OCI-LY3 (cell line): ENCODE results near the gene SMG7.

Source experiments
- H2AFZ ChIP-seq: fragments of 200-600, 300-600 bp; shearing (Covaris generic); 2 replicates; pipeline ENCODE4 v1.6.0; 2014; ENCODE audit warnings: antibody characterized with exemption, low read depth, low read length
- H3K27ac ChIP-seq: fragments of 200-600, 300-600 bp; sonication (generic); 2 replicates; pipeline ENCODE4 v1.5.1; 2014; ENCODE audit warnings: mild to moderate bottlenecking, low read length, moderate library complexity, mixed read lengths
- H3K27me3 ChIP-seq: fragments of 200-600, 300-600 bp; sonication (generic); 2 replicates; pipeline ENCODE4 v1.6.1; 2014; ENCODE audit warnings: low read depth, low read length, mixed read lengths
- H3K36me3 ChIP-seq: fragments of 200-600, 300-600 bp; sonication (generic); replicated peaks from 2 replicates; pipeline ENCODE3; 2014; ENCODE audit warnings: low read depth, low read length, mixed read lengths
- H3K4me1 ChIP-seq: fragments of 300-600, 200-600 bp; sonication (generic); 2 replicates; pipeline ENCODE4 v1.6.1; 2014; ENCODE audit warnings: low read length, mixed read lengths
- H3K4me2 ChIP-seq: fragments of 200-600, 300-600 bp; sonication (generic); 2 replicates; pipeline ENCODE4 v1.6.1; 2014; ENCODE audit warnings: low read length, mixed read lengths
- H3K4me3 ChIP-seq: fragments of 300-600, 200-600 bp; sonication (generic); 2 replicates; pipeline ENCODE4 v1.5.1; 2014; ENCODE audit warnings: antibody characterized with exemption, mild to moderate bottlenecking, low read length, moderate library complexity
- H3K79me2 ChIP-seq: fragments of 300-600, 200-600 bp; shearing (Covaris generic); 2 replicates; pipeline ENCODE4 v1.6.1; 2014; ENCODE audit warnings: mild to moderate bottlenecking, low read length, mixed read lengths
- H3K9ac ChIP-seq: fragments of 300-600, 200-600 bp; shearing (Covaris generic); 2 replicates; pipeline ENCODE4 v1.6.0; 2014; ENCODE audit warnings: mild to moderate bottlenecking, low read length, moderate library complexity
- H3K9me3 ChIP-seq: fragments of 200-600, 300-600 bp; shearing (Covaris generic); 2 replicates; pipeline ENCODE4 v1.6.1; 2014; ENCODE audit warnings: low read length, mixed read lengths; ENCODE audit not compliant: insufficient read depth
- H4K20me1 ChIP-seq: fragments of 200-600, 300-600 bp; sonication (generic); 2 replicates; pipeline ENCODE4 v1.6.1; 2016; ENCODE audit warnings: low read length, mixed read lengths; ENCODE audit not compliant: insufficient read depth
- CTCF ChIP-seq: fragments of 200-600, 300-600 bp; sonication (generic); IDR thresholded peaks from 2 replicates; pipeline ENCODE4 v1.5.1; 2014; ENCODE audit warnings: antibody characterized with exemption, low read length, low read depth
- EZH2phosphoT487 ChIP-seq: fragments of 200-600 bp; shearing (Covaris generic); IDR thresholded peaks from 2 replicates; pipeline ENCODE4 v1.6.1; 2018; ENCODE audit warnings: antibody characterized with exemption, mixed run types, low read depth

Gene SMG7

GRCh38 chr1:183506561-183506960 lies 34.3 kb downstream of the SMG7 start:
- Histone ChIP-seq H3K27ac (no peak overlapping the region), H3K4me2 (no peak overlapping the region), H3K9me3 (no peaks in the 10 kb centered on the region), H3K79me2 (peaks cover 78% of the 10 kb centered on the region), H3K9ac (no peak overlapping the region), H4K20me1 (peaks cover 55% of the 10 kb centered on the region), H3K36me3 (no peaks in the 10 kb centered on the region), H3K4me1 (no peaks in the 10 kb centered on the region), H2AFZ (no peak overlapping the region), H3K27me3 (no peaks in the 10 kb centered on the region), H3K4me3 (no peak overlapping the region)
- TF ChIP-seq CTCF (no peak), EZH2phosphoT487 (no peak)

- H3K79me2 ChIP-seq: peaks cover 74% of the 10 kb centered on the region
- no peaks in the 10 kb centered on the region for H3K9me3 ChIP-seq
- no peak overlapping the region for H3K9ac ChIP-seq
- peaks cover 40% of the 10 kb centered on the region for H4K20me1 ChIP-seq
- H3K4me1 ChIP-seq: no peaks in the 10 kb centered on the region
- H3K4me3 ChIP-seq: no peak overlapping the region
- no peak overlapping the region for H2AFZ ChIP-seq
- no peaks in the 10 kb centered on the region for H3K27me3 ChIP-seq
- TF ChIP-seq EZH2phosphoT487 (no peak), CTCF (no peak)
- H3K4me2 ChIP-seq: no peak overlapping the region
- no peaks in the 10 kb centered on the region for H3K36me3 ChIP-seq
- H3K27ac ChIP-seq: no peak overlapping the region
Measured at GRCh38 chr1:183508694-183509093, 36.4 kb downstream of the SMG7 start.

GRCh38 chr1:183512450-183512849 lies 40.2 kb downstream of the SMG7 start:
- H3K4me1 ChIP-seq: no peaks in the 10 kb centered on the region
- no peaks in the 10 kb centered on the region for H3K27me3 ChIP-seq
- no peak overlapping the region for H3K4me3 ChIP-seq
- TF ChIP-seq CTCF (no peak), EZH2phosphoT487 (no peak)
- no peak overlapping the region for H2AFZ ChIP-seq
- H4K20me1 ChIP-seq: peaks cover 22% of the 10 kb centered on the region
- H3K79me2 ChIP-seq: peaks cover 50% of the 10 kb centered on the region
- H3K36me3 ChIP-seq: peaks cover 19% of the 10 kb centered on the region
- no peak overlapping the region for H3K9ac ChIP-seq
- H3K27ac ChIP-seq: no peak overlapping the region
- no peaks in the 10 kb centered on the region for H3K9me3 ChIP-seq
- no peak overlapping the region for H3K4me2 ChIP-seq

GRCh38 chr1:183514235-183514634 lies 41.9 kb downstream of the SMG7 start:
- H3K4me1 ChIP-seq: no peaks in the 10 kb centered on the region
- H3K27me3 ChIP-seq: no peaks in the 10 kb centered on the region
- no peak overlapping the region for H3K4me3 ChIP-seq
- peaks cover 31% of the 10 kb centered on the region for H3K36me3 ChIP-seq
- peaks cover 38% of the 10 kb centered on the region for H3K79me2 ChIP-seq
- H2AFZ ChIP-seq: no peak overlapping the region
- H3K4me2 ChIP-seq: no peak overlapping the region
- no peak overlapping the region for H3K27ac ChIP-seq
- H4K20me1 ChIP-seq: peaks cover 22% of the 10 kb centered on the region
- H3K9me3 ChIP-seq: no peaks in the 10 kb centered on the region
- no peak overlapping the region for H3K9ac ChIP-seq
- no peak for TF ChIP-seq EZH2phosphoT487
- TF ChIP-seq CTCF: no peak
